Measurements from ENCODE around the gene C9orf78.

- no peak for TF ChIP-seq CTCF (IDR thresholded peaks at IDR 0.05)
- no peak for TF ChIP-seq EP300 (IDR thresholded peaks at IDR 0.05)
- no peak for TF ChIP-seq POLR2AphosphoS5 (IDR thresholded peaks at IDR 0.05)
- TF ChIP-seq POLR2A (IDR thresholded peaks at IDR 0.05) = no peak
Observed at GRCh38 chr9:129778469-129778868, 56.6 kb downstream of the C9orf78 start.

All from suprapubic skin (tissue), 4 donors.